K562 (cell line): ENCODE results near the gene B4GALNT2. TPM values are rescaled to one million over a fixed set of nuclear protein-coding genes. Genes with fewer than 3 reads are reported as not detected.

Source experiments
- BRD4 ChIP-seq: fragments of 200-600 bp; sonication (generic); IDR thresholded peaks from 2 replicates; pipeline ENCODE4 v1.6.1; 2017; ENCODE audit warnings: inconsistent platforms
- CHD7 ChIP-seq: fragments of 200-600 bp; sonication (generic); IDR thresholded peaks from one replicate; pipeline ENCODE4 v1.6.1; 2012; ENCODE audit warnings: mild to moderate bottlenecking, low read depth, low read length, inconsistent platforms
- FOSL1 ChIP-seq: fragments of 200-800 bp; sonication (Bioruptor generic); conservative IDR thresholded peaks from 2 replicates; pipeline ENCODE4 v1.6.1; 2016; ENCODE audit warnings: missing genetic modification characterization, missing compliant biosample characterization
- KAT7 ChIP-seq: sonication (generic); formaldehyde crosslinking; IDR thresholded peaks from 2 replicates; pipeline ENCODE4 v1.8.0; 2022; ENCODE audit warnings: missing genetic modification reagents, mild to moderate bottlenecking, borderline replicate concordance
- LCOR ChIP-seq: sonication (generic); formaldehyde crosslinking; IDR thresholded peaks from 2 replicates; pipeline ENCODE4 v1.8.0; 2022; ENCODE audit warnings: mild to moderate bottlenecking, missing genetic modification reagents
- PHF20 ChIP-seq: fragments of 450-650 bp; IDR thresholded peaks from 2 replicates; pipeline ENCODE4 v1.6.1; 2018; ENCODE audit not compliant: partially characterized antibody
- RBFOX2 ChIP-seq: fragments of 200-400 bp; formaldehyde crosslinking; IDR thresholded peaks from 2 replicates; pipeline ENCODE4 v1.6.1; 2017; ENCODE audit warnings: low read depth, mild to moderate bottlenecking, low read length, moderate library complexity
- RFX1 ChIP-seq: fragments of 450-650 bp; IDR thresholded peaks from 2 replicates; pipeline ENCODE4 v1.6.1; 2016; ENCODE audit warnings: mild to moderate bottlenecking, moderate library complexity
- RFX5 ChIP-seq: IDR thresholded peaks from 2 replicates; pipeline ENCODE4 v1.6.1; 2011; ENCODE audit warnings: low read depth, mild to moderate bottlenecking, improper control_type of control experiment, low read length
- RNF219 ChIP-seq: fragments of 250-450 bp; sonication (Bioruptor Pico); IDR thresholded peaks from 2 replicates; pipeline ENCODE4 v1.5.0; 2022; ENCODE audit warnings: mild to moderate bottlenecking
- SREBF1 ChIP-seq: fragments of 150-350 bp; IDR thresholded peaks from 2 replicates; pipeline ENCODE4 v1.6.1; 2014; ENCODE audit warnings: antibody characterized with exemption, low read depth, low read length, borderline replicate concordance
- TCF3 ChIP-seq: sonication (generic); formaldehyde crosslinking; IDR thresholded peaks from 2 replicates; pipeline ENCODE4 v1.4.0; 2020; ENCODE audit warnings: mild to moderate bottlenecking, missing genetic modification reagents
- XRCC3 ChIP-seq: fragments of 450-650 bp; IDR thresholded peaks from 2 replicates; pipeline ENCODE4 v1.6.1; 2017; ENCODE audit warnings: mild to moderate bottlenecking, moderate library complexity
- ZNF217 ChIP-seq: sonication (generic); formaldehyde crosslinking; IDR thresholded peaks from 2 replicates; pipeline ENCODE4 v1.8.0; 2022; ENCODE audit warnings: mild to moderate bottlenecking, missing genetic modification reagents
- ZNF408 ChIP-seq: fragments of 250-450 bp; sonication (Bioruptor Pico); IDR thresholded peaks from 2 replicates; pipeline ENCODE4 v1.4.0; 2020; ENCODE audit warnings: low read depth, mild to moderate bottlenecking, moderate library complexity
- polyA plus RNA-seq, 8 experiments: library from polyadenylated mRNA; depleted of rRNA in 4 of 8; stranded (reverse) in 5 of 8; unstranded in 3 of 8; fragments of >200 nt; fragmentation: Nextera tagmentation in 2 of 8; fragmentation: Illumina TruSeq in 1 of 8; extraction: Ambion mirVana in 2 of 8; extraction: Trizol in 1 of 8; gene quantifications; 2 replicates each; pipeline versions ENCODE4 v1.2.1 to v1.2.3, GENCODE V29; 2011 to 2014; ENCODE audit warnings: inconsistent platforms in 1 of 8, missing spikeins in 1 of 8
- total RNA-seq, 7 experiments: library from RNA; depleted of rRNA in 6 of 7; stranded (reverse); fragments of >200 nt in 6 of 7; fragmentation: Illumina TruSeq in 2 of 7; extraction: Trizol in 2 of 7; gene quantifications; 2 replicates each; pipeline versions ENCODE4 v1.2.1 to v1.2.3, GENCODE V29; 2011 to 2021; ENCODE audit warnings: low replicate concordance in 1 of 7

The B4GALNT2 gene
- total and polyA plus RNA-seq, 9 of the 15 experiments (the other 6 are each of a cell fraction or from before 2014, with no cell fraction given) = not detected

- no peak for TF ChIP-seq SREBF1
- TF ChIP-seq KAT7 (CRISPR knock-in tag) = no peak
- no peak for TF ChIP-seq RNF219 (CRISPR knock-in tag)
- TF ChIP-seq CHD7 = no peak
- no peak for TF ChIP-seq TCF3 (CRISPR knock-in tag)
- TF ChIP-seq ZNF217 (CRISPR knock-in tag) = no peak
- no peak for TF ChIP-seq RBFOX2
- no peak for TF ChIP-seq BRD4
- no peak for TF ChIP-seq RFX5
- no peak for TF ChIP-seq LCOR
- TF ChIP-seq ZNF408 (CRISPR knock-in tag) = no peak
- no peak for TF ChIP-seq XRCC3
- no peak for TF ChIP-seq RFX1
- 0 out of 2 replicates have a peak, but pooled peaks have one; percentile 24 for TF ChIP-seq FOSL1 (tag)
- no peak for TF ChIP-seq PHF20
These were observed 64.9 kb downstream of the B4GALNT2 start (continued) for GRCh38 chr17:49197346-49197998.
